Inferior parietal cortex (tissue), 1 donor: ENCODE data around the gene MDP1.
"Not testable (repeated sequence)": the region's sequence is repeated elsewhere in the genome, so short reads cannot be mapped to it uniquely, and the experiment has no call there.

ENCODE experiments used
- DNase-seq: peaks from one replicate; pipeline ENCODE4 v3.0.0-alpha.2; 2016; ENCODE audit errors: extremely low spot score

MDP1 gene

DNA sequence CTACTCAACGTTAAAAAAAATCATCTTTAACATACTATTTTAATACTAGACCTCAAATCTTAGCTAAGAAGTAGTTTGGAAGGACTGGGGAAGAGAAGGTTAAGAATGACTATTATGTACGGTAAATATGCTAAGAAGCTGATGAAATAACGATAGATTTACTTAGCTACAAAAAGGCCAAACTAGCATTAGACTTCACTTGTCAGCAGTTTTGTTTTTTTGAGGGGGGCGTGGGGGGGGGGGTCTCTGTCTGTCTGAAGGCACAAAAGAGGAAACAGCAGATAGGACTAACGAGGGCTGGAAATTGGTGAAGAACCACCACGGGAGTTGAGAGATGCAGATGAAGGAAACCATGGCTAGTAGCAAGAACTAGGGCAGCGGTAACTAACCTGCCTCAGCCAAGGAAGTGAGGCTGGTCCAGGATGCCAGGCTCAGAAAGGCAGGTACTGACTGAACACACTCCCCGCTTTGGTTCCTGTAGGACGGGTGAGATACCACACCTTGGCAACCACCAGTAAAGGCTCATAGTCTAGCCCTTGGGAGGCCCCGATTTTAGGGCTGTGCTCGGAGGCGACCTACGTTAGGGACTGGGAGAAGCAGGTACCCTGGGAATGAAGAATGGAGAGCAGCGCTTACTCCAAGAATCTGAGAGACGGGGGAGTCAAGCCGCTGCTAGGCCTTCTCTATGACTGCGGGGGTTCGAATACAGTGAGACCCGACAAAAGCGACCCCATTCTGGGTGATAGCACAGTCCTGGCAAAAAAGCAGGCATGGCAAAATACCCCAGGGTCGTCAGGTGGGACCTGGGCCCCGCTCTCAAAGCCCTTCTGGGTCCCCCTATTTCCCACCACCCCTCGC, 15.6 kb upstream of the MDP1 start:
- peak; percentile 20 for DNase-seq

DNA sequence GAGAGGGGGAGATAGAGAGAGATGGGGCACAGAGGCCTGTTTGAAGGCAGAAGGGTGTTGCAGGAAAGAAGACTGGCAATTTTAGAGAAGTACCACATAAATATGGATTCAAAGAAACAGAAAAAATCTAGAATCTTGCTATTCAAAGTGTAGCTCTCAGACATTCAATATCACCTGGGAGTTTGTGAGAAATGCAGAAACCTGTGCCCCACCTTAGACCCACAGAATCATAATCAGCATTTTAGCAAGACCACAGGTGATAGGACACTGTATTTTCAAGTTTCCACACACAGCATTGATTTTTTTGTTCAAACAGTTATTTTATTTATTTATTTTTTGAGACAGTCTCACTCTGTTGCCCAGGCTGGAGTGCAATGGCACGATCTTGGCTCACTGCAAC, 13.0 kb upstream of the MDP1 start:
- no peak for DNase-seq

DNA sequence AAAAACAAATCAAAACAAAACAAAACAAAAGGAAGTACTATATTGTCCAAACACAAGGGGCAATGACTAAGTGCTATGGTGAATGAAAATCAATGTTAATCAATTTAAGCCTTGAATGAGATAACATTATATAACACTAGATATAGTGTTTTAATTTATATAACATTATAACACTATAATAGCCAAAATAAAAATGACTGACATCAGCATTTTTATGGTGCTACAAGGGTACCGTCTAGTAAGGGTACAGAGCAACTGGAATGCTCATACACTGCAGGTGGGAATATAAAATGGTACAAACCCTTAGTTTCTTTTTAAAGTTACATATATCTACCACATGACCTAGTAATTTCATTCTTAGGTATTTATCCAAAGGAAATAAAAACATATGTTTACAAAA, 10.6 kb upstream of the MDP1 start:
- DNase-seq, result no peak

- DNase-seq, result no peak
Measured at GRCh38 chr14:24224618-24225071, 8.8 kb upstream of the MDP1 start.

DNA sequence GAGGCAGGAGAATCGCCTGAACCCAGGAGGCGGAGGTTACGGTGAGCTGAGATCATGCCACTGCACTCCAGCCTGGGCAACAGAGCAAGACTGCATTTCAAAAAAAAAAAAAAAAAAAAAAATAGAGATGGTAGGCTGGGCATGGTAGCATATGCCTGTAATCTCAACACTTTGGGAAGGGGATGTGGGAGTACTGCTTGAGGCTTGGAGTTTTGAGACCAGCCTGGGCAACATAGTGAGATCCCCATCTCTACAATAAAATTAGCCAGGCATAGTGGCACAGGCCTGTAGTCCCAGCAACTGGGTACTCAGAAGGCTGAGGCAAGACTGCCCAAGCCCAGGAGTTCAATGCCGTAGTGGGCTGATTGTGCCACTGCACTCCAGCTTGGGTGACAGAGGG, 7.1 kb upstream of the MDP1 start:
- not testable (repeated sequence) for DNase-seq

DNA sequence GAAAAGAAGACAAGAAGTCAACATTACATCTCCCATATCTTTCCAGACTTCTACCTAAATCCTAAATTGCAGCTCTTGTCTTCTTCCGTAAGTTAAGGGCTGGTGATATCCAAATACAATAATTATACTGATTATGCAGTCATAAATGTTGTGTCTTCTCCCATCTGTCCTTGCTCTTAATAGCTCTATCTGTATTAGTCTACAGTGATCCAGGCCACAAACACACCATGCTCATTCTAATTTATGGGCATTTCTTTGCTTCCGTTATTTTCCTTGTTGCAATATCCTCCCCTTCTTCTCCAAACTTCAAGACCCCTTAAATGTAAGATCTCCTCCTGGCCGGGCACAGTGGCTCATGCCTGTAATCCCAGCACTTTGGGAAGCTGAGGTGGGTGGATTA, 3.7 kb upstream of the MDP1 start:
- no peak for DNase-seq

DNA sequence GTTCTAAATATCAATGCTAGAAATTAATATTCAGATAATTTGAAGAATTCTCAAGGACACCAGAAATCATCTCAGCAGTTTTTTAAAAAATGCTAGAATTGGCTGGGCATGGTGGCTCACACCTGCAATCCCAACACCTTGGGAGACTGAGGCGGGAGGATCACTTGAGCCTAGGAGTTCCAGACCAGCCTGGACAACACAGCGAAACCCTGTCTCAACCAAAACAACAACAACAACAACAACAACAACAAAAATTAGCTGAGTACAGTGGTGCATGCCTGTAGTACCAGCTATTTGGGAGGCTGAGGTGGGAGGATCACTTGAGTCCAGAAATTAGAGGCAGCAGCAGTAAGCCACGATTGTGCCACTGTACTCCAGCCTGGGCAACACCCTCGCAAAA, 3.2 kb upstream of the MDP1 start:
- DNase-seq, result no peak

DNA sequence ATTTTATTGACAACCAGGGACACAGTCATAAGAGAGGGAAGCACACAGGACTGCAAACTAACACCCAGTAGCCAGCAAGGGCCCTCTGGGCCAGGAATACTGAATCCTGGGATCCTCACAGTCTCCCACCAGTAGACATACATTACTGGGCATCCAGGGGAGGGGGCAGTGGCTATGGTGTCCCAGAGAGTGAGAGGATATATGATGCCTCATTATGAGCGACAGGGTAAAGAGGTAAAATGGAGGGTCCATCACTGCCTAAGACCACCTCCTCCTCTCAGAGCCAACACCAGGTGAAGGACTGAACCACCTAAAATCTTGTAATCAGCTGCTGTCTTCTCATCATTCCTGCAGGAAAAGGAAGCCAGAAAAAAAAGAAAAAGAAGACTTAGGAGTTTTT, 1.0 kb upstream of the MDP1 start:
- DNase-seq, result not testable (repeated sequence)

DNA sequence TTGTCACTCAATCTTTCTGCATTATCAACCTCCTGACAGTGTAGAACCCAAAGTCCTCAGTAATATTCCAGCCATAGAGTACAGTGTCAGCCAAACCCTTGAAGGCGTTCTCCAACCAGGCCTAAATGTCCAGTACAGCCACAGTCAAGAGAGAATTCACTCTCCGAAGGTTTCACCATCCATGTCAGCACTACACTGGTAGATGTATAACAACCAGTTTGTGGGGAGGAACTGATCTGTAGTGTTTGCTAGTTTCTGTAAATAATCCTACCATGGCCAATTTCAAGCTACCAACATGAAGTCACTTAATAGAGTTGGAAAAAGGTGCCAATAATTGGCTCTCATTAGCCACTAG, 456 bp upstream of the MDP1 start:
- no peak for DNase-seq

- DNase-seq, result no peak
Measured at GRCh38 chr14:24213866-24214662, 1.8 kb downstream of the MDP1 start.

- DNase-seq, result peak; percentile 90
Measured at GRCh38 chr14:24212924-24213865, 2.7 kb downstream of the MDP1 start, which contains the start of gene CHMP4A. TSS of gene CHMP4A (minus strand) at chr14:24213488. CDS start at chr14:24213439, 49 bp downstream.

- no peak for DNase-seq
Measured at GRCh38 chr14:24211311-24211710, 4.6 kb downstream of the MDP1 start.

- DNase-seq, result no peak
Measured at GRCh38 chr14:24207625-24208024, 8.2 kb downstream of the MDP1 start.

GRCh38 chr14:24207104-24207551, 8.7 kb downstream of the MDP1 start:
- DNase-seq, result no peak

DNA sequence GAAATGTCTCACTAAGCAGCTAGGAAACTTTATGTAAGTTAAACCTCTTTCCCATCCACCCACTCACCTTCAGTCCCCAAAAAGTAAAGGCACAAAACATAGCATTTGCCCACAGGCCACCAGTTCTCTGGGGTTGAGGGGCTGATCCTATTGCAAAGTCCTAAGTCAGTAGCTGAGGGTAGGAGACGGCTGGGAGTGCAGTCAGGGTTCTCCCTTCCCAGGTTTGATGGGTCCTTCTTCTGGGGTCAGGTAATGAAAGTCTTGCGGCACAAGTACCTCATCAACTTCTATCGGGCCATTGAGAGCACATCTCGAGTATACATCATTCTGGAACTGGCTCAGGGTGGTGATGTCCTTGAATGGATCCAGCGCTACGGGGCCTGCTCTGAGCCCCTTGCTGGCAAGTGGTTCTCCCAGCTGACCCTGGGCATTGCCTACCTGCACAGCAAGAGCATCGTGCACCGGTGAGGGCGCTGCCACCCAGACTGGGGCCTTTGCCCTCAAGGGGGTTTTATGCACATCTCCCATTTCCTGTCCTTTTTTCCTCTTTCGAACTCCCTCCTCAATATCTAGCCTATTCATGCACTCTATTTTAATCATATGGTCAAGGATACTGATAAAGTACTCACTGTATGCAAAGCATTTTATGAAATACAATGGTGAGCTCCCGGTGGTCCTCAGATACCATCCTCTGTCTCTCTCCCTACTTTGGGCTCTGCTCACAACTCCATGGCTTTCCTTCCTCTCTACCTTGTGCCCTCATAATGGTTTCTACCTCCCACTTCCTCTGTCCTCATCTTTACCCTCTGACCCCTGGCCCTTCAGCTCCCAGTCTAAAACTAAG, 9.4 kb downstream of the MDP1 start:
- no peak for DNase-seq

GRCh38 chr14:24204163-24205146, 11.4 kb downstream of the MDP1 start:
- DNase-seq, result no peak

DNA sequence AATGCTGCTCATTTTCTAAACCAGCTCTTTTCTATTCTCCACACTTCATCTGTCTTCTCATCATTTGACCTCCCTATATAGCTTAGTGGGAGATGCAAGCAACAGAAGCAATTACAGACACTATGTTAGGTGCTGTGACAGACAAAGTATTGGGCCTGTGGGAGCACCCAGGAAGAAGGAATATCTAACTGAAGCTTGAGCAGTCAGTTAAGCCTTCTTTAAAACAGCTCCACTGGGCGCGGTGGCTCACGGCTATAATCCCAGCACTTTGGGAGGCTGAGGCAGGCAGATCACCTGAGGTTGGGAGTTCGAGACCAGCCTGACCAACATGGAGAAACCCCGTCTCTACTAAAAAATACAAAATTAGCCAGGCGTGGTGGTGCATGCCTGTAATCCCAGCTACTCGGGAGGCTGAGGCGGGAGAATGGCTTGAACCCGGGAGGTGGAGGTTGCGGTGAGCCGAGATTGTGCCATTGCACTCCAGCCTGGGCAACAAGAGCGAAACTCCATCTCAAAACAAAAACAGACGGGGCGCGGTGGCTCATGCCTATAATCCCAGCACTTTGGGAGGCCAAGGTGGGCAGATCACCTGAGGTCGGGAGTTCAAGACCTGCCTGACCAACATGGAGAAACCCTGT, 12.5 kb downstream of the MDP1 start:
- not testable (repeated sequence) for DNase-seq

- not testable (repeated sequence) for DNase-seq
Measured at GRCh38 chr14:24202538-24202937, 13.3 kb downstream of the MDP1 start.
